ENCODE data around the gene EZR.

EZR gene

DNA sequence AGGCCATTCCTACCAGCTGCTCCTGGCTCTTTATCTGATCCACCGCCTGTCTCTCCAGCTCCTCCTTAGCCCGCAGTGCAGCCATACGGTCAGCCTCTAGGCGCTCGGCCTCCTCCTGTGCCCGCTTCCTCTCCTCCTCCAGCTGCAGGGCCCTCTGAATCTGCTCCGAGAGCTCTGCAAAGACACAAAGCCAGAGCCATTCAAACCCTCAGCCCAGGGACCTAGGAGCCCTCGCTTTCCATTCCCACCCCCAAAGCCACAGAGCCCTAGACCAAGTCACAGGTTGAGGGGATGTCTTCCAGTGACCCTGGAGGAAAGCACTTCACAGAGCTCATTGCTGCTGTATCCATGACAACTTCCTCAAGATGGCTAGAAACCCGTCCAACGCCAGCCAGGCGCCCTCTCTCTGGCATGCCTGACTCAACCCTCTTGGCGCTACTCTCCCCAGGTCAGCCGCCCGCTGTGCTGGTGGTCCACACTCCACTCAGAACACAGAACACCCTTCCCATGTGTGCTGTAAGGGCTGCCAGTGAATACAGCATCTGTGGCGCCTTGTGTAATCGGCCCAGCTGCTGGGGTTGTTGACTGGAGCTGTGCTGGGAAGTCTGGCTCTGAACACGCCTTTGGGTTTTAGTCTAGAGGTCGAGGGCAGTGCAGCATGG lies 49.3 kb downstream of the EZR start:
- DNase-seq (ENCODE audit: insufficient read length, low spot score), result no peak
- no peak for TF ChIP-seq CTCF (IDR thresholded peaks at IDR 0.05; ENCODE audit: insufficient read depth, missing control alignments)
- FAIRE-seq, result no peak

DNA sequence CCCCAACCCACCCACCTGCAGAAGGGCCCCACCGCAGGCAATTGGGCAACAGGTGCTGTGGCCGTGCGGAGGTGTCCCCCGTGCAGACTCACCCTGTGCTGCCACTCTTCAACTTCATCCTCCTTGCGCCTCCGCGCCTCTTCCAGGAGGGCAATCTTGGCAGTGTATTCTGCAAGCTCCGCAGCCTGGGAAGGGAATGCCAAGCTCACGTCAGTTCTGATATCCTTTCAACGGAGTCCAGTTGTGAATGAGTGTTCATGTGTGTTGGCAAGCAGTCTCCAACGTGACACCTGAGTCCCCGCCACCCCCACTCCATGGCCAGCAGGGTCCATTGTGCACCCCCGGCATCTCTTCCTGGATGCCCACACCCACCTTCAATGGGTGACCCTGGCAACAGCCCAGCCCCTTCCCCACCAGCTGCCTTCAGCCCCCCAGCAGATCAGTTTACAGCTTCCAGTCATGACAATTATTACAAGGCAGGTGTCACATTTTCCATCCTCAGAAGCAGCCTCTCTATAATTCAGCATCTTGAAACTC lies 49.9 kb downstream of the EZR start:
- no peak for DNase-seq (ENCODE audit: insufficient read length, low spot score)
- TF ChIP-seq CTCF (IDR thresholded peaks at IDR 0.05; ENCODE audit: insufficient read depth, missing control alignments), result no peak
- no peak for FAIRE-seq

GRCh38 chr6:158768436-158768835 lies 50.7 kb downstream of the EZR start:
- TF ChIP-seq CTCF (IDR thresholded peaks at IDR 0.05; ENCODE audit: insufficient read depth, missing control alignments), result no peak

DNA sequence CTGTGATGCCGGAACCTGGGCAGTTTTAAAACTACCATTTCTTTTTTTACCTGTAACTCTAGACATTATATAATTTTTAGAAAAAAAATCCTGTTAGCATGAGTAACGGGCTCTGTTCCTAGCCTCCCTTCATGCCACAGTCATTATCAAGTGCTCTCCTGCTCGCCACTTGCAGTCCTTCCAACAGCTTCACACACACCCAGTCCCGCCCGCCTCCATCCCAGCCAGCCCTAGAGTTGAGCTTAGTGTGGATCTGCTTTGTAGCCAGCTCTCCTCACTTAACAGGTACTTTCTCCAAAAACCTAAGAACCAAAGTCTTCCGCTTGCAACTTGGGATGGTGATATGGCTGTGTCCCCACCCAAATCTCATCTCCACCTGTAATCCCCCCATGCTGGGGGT lies 51.5 kb downstream of the EZR start:
- no peak for DNase-seq (ENCODE audit: insufficient read length, low spot score)
- TF ChIP-seq CTCF (IDR thresholded peaks at IDR 0.05; ENCODE audit: insufficient read depth, missing control alignments), result no peak
- no peak for FAIRE-seq

More at GRCh38 chr6:158768436-158768835, 50.7 kb downstream of the EZR start:
- DNase-seq (ENCODE audit: insufficient read length, low spot score), result no peak
- no peak for FAIRE-seq

DNA sequence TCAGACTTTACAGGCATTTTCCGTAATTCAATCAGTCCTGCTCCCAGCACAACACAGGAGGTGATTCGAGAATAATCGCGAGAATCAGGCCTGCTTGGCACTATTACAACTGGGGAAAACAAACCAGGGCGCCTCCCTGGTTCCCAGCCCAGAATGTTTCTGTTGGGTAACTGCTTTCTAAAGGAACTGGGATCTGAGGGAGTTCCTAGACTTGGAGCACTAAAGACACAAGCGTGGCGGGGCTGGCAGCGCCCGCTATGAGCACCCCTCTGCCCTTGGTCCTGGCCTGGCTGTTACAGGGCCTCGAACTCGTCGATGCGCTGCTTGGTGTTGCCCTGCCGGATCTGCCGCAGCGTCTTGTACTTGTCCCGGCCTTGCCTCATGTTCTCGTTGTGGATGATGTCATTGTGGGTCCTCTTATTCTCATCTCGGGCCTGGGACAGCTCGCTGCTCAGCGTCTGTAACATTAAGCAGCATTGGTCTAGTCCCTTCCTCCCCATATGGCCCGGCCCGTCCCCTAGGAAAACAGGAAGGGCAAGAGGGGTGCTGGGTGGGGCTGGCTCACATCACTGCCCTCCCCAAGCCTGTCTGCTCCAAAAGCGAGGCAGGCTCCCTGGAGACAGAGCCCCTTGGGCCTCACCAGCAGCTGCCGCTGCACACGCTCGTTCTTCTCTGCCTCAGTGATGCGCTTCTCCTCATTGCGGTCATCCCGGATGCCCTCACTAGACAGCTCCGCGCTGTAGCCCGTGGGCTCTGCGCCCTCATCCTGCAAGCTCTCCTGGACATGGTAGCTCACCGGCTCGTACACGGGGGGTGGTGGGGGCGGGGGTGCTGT lies 52.3 kb downstream of the EZR start:
- DNase-seq (ENCODE audit: insufficient read length, low spot score), result no peak
- no peak for FAIRE-seq
- TF ChIP-seq CTCF (IDR thresholded peaks at IDR 0.05; ENCODE audit: insufficient read depth, missing control alignments), result no peak

GRCh38 chr6:158765499-158766068 lies 53.6 kb downstream of the EZR start:
- DNase-seq (ENCODE audit: insufficient read length, low spot score) (no peak), FAIRE-seq (no peak)
- no peak for TF ChIP-seq CTCF (IDR thresholded peaks at IDR 0.05; ENCODE audit: insufficient read depth, missing control alignments)

Data from D721Med (cell line).